Tibial nerve (tissue), 4 donors: Measurements from ENCODE around the gene PCBP4.

Experiments used
- CTCF ChIP-seq, 5 experiments: fragments of 200-600 bp in 3 of 5; fragments of 450-650 bp in 2 of 5; sonication (generic) in 3 of 5; IDR thresholded peaks; one replicate each; pipeline ENCODE4 v1.5.1; 2016 to 2019; ENCODE audit warnings: antibody characterized with exemption in 5 of 5, mild to moderate bottlenecking in 3 of 5, moderate library complexity in 2 of 5
- EP300 ChIP-seq, 2 donors: sonication (generic); formaldehyde crosslinking; IDR thresholded peaks; one replicate each; pipeline ENCODE4 v1.6.1; 2017; ENCODE audit warnings: antibody characterized with exemption in 2 of 2, mild to moderate bottlenecking in 1 of 2
- POLR2A ChIP-seq, 2 donors: fragments of 450-650 bp; IDR thresholded peaks; one replicate each; pipeline ENCODE4 v1.6.1; 2017; ENCODE audit warnings: antibody characterized with exemption in 2 of 2, mild to moderate bottlenecking in 2 of 2, moderate library complexity in 2 of 2

GRCh38 chr3:51961011-51961410 lies 6.2 kb downstream of the PCBP4 start:
- TF ChIP-seq CTCF (IDR thresholded peaks at IDR 0.05) (no peak), POLR2A (IDR thresholded peaks at IDR 0.05) (no peak), EP300 (IDR thresholded peaks at IDR 0.05) (no peak)
